ENCODE data around the gene TMEM218.
A peak's percentile ranks its signal among the peaks of the same experiment; 100 is the strongest.

The TMEM218 gene

GRCh38 chr11:125111343-125112207, at the start of gene TMEM218:
TSS of gene TMEM218 (minus strand) at chr11:125111626. CDS start at chr11:125102241, 9,385 bp downstream.
- peak; percentile 96 for FAIRE-seq

GRCh38 chr11:125157953-125158680, 46.7 kb upstream of the TMEM218 start:
- no peak for FAIRE-seq

GRCh38 chr11:125157118-125157733, 45.8 kb upstream of the TMEM218 start:
- no peak for FAIRE-seq

GRCh38 chr11:125156346-125157117, 45.1 kb upstream of the TMEM218 start:
- FAIRE-seq: no peak

GRCh38 chr11:125155767-125156166, 44.3 kb upstream of the TMEM218 start:
- no peak for FAIRE-seq

GRCh38 chr11:125155100-125155444, 43.6 kb upstream of the TMEM218 start:
- FAIRE-seq: no peak

- FAIRE-seq: no peak
These were observed 43.1 kb upstream of the TMEM218 start for GRCh38 chr11:125154378-125155099.

GRCh38 chr11:125153837-125154236, 42.4 kb upstream of the TMEM218 start:
- FAIRE-seq: no peak

- FAIRE-seq: no peak
These were observed 37.3 kb upstream of the TMEM218 start for GRCh38 chr11:125148743-125149142.

GRCh38 chr11:125148011-125148410, 36.6 kb upstream of the TMEM218 start:
- no peak for FAIRE-seq

- no peak for FAIRE-seq
These were observed 35.9 kb upstream of the TMEM218 start for GRCh38 chr11:125147280-125147679.

GRCh38 chr11:125146232-125146631, 34.8 kb upstream of the TMEM218 start:
- FAIRE-seq: no peak

GRCh38 chr11:125141686-125142535, 30.5 kb upstream of the TMEM218 start:
- FAIRE-seq: no peak

GRCh38 chr11:125141178-125141577, 29.8 kb upstream of the TMEM218 start:
- no peak for FAIRE-seq

- FAIRE-seq: no peak
These were observed 28.8 kb upstream of the TMEM218 start for GRCh38 chr11:125140233-125140632.

GRCh38 chr11:125139778-125140177, 28.4 kb upstream of the TMEM218 start:
- no peak for FAIRE-seq

GRCh38 chr11:125138966-125139365, 27.5 kb upstream of the TMEM218 start:
- FAIRE-seq: no peak

- FAIRE-seq: no peak
These were observed 24.6 kb upstream of the TMEM218 start for GRCh38 chr11:125136001-125136400.

- FAIRE-seq: no peak
These were observed 21.2 kb upstream of the TMEM218 start for GRCh38 chr11:125132596-125132995.

GRCh38 chr11:125132071-125132470, 20.6 kb upstream of the TMEM218 start:
- no peak for FAIRE-seq

GRCh38 chr11:125129316-125129993, 18.0 kb upstream of the TMEM218 start:
- no peak for FAIRE-seq

Measured in TTC549 (cell line).